ENCODE results near the gene OR5A1.

DNA sequence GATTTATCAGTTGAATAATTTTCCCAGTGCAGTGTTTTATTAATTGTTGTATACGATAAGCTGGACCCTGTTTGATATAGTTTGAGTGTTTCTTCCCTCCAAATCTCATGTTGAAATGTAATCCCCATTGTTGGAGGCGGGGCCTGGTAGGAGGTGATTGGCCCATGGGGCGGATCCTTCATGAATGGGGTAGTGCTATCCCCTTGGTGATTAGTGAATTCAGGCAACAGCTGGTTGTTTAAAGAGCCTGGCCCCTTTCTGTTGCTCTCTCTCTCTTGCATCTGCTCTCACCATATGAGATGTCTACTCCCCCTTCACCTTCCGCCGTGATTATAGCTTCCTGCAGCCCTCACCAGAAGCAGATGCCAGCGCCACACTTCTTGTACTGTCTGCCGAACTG is 1.5 kb downstream of the OR5A1 start:
- TF ChIP-seq, protein P1, sequence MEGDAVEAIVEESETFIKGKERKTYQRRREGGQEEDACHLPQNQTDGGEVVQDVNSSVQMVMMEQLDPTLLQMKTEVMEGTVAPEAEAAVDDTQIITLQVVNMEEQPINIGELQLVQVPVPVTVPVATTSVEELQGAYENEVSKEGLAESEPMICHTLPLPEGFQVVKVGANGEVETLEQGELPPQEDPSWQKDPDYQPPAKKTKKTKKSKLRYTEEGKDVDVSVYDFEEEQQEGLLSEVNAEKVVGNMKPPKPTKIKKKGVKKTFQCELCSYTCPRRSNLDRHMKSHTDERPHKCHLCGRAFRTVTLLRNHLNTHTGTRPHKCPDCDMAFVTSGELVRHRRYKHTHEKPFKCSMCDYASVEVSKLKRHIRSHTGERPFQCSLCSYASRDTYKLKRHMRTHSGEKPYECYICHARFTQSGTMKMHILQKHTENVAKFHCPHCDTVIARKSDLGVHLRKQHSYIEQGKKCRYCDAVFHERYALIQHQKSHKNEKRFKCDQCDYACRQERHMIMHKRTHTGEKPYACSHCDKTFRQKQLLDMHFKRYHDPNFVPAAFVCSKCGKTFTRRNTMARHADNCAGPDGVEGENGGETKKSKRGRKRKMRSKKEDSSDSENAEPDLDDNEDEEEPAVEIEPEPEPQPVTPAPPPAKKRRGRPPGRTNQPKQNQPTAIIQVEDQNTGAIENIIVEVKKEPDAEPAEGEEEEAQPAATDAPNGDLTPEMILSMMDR (IDR thresholded peaks at IDR 0.05 in 8 of 11, conservative IDR thresholded peaks at IDR 0.05 in 3 of 11) = no peak
- TF ChIP-seq POLR2AphosphoS5 (IDR thresholded peaks at IDR 0.05) = no peak

Measured in spleen (tissue), 7 donors.